NCI-H510A (cell line): ENCODE results near the gene NXPE2.

ENCODE experiments used
- DNase-seq: peaks from one replicate; lab custom pipeline; 2025; lab: John Stamatoyannopoulos, UW

NXPE2 gene

GRCh38 chr11:114745150-114745671 is 66.9 kb downstream of the NXPE2 start:
- DNase-seq = no peak

- no peak for DNase-seq
Measured at GRCh38 chr11:114746013-114746412, 67.7 kb downstream of the NXPE2 start.
